Stomach (tissue), 9 donors: ENCODE data around the gene PGR. TPM values are rescaled to one million over a fixed set of nuclear protein-coding genes. Genes with fewer than 3 reads are reported as not detected.

ENCODE experiments used
- DNase-seq, 2 donors: peaks; one replicate each; pipeline versions ENCODE4 v3.0.0 to v3.0.0-alpha.2; 2013 to 2019
- H3K27ac ChIP-seq, 5 donors: fragments of 200-600 bp in 4 of 5; sonication (generic) in 4 of 5; one replicate each; pipeline ENCODE4 v1.5.1; 2013 to 2019; ENCODE audit warnings: mild to moderate bottlenecking in 1 of 5, moderate library complexity in 1 of 5
- H3K27me3 ChIP-seq, 3 donors: fragments of 200-600 bp; sonication (generic); one replicate each; pipeline ENCODE4 v1.5.1; 2017 to 2019; ENCODE audit warnings: mixed run types in 1 of 3
- H3K36me3 ChIP-seq, 4 donors: fragments of 200-600 bp; sonication (generic); 1 replicate in 3 of 4; 2 replicates in 1 of 4; pipeline ENCODE4 v1.5.1; 2016 to 2019
- H3K4me1 ChIP-seq, 4 donors: fragments of 200-600 bp; sonication (generic); one replicate each; pipeline ENCODE4 v1.5.1; 2016 to 2019
- H3K4me3 ChIP-seq, 4 donors: fragments of 200-600 bp; sonication (generic) in 3 of 4; one replicate each; pipeline ENCODE4 v1.5.1; 2016 to 2019; ENCODE audit warnings: mild to moderate bottlenecking in 1 of 4
- H3K9me3 ChIP-seq, 4 donors: fragments of 200-600 bp; sonication (generic); one replicate each; pipeline ENCODE4 v1.5.1; 2016 to 2019
- CTCF ChIP-seq, 7 experiments: fragments of 450-650 bp in 4 of 7; fragments of 200-600 bp in 3 of 7; sonication (generic) in 3 of 7; IDR thresholded peaks; one replicate each; pipeline ENCODE4 v1.5.1; 2016 to 2019; ENCODE audit warnings: antibody characterized with exemption in 7 of 7, control low read depth in 2 of 7, mild to moderate bottlenecking in 1 of 7
- EP300 ChIP-seq: sonication (generic); formaldehyde crosslinking; IDR thresholded peaks from one replicate; pipeline ENCODE4 v1.6.1; 2017; ENCODE audit warnings: antibody characterized with exemption
- POLR2A ChIP-seq, 4 donors: fragments of 450-650 bp; IDR thresholded peaks; one replicate each; pipeline ENCODE4 v1.6.1; 2016; ENCODE audit warnings: antibody characterized with exemption in 4 of 4, control low read depth in 2 of 4, mild to moderate bottlenecking in 1 of 4, moderate library complexity in 1 of 4
- POLR2AphosphoS5 ChIP-seq, 3 donors: sonication (generic); formaldehyde crosslinking; IDR thresholded peaks; one replicate each; pipeline ENCODE4 v1.6.1; 2016; ENCODE audit warnings: antibody characterized with exemption in 3 of 3
- WGBS, 5 donors: extraction: QIAGEN DNeasy Blood & Tissue Kit in 3 of 5; methylation state at CpG; one replicate each; pipeline versions ENCODE4 v1.1.5 to v1.1.7; 2013 to 2018; 5-methylcytosine and 5-hydroxymethylcytosine counted together
- intact Hi-C: fragments of 100-400 bp; cut with DNase I; formaldehyde crosslinking; loops from one replicate; pipeline ENCODE4 v1.15.1; 2023; ENCODE audit warnings: low total_unique reads
- polyA plus RNA-seq, 3 donors: library from polyadenylated mRNA; stranded (reverse); fragments of 200-250 nt; gene quantifications; one replicate each; pipeline ENCODE4 v1.2.3, GENCODE V29; 2013
- total RNA-seq, 5 donors: library from RNA; depleted of rRNA; stranded (reverse); fragments of >200 nt; gene quantifications; one replicate each; pipeline versions ENCODE4 v1.1.0 to v1.2.3, GENCODE V29; 2014 to 2016
- donor health status: healthy with polysubstance abuse.
- donor health status: Bipolar disorder and iron deficiency.
- donor health status: healthy.

PGR gene
- total and polyA plus RNA-seq, 8 donors: 0.03 to 8.2 (median 0.74) TPM

DNA sequence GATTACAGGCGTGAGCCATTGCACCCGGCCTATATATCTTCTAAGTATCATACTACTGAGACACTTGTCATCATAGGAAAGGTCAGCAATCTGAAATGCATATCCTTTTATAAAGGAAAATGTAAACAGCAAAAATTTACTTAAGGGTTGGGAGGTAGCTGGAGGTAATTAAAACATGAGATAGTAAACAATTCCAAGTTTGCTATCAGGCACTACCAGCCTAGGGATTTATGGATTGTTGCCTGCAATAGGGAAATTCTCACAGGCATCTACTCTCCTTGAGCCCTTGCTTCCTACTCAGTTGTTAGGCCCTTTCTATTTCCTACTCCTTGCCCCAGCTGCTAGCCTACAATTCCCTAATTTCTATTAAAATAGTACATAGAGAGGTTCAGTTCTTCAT, 16.1 kb downstream of the PGR start:
- Histone ChIP-seq H3K4me3 (no peak overlapping the region), H3K36me3 (no peaks in the 10 kb centered on the region), H3K9me3 (peaks cover 0 to 7% (median 0%) of the 10 kb centered on the region in 4 donors), H3K27me3 (no peaks in the 10 kb centered on the region), H3K4me1 (no peaks in the 10 kb centered on the region), H3K27ac (no peak overlapping the region)
- DNase-seq: no peak
- intact Hi-C loops: no loop called here
- TF ChIP-seq POLR2AphosphoS5 (IDR thresholded peaks at IDR 0.05) (no peak), EP300 (no peak), CTCF (IDR thresholded peaks at IDR 0.05) (no peak), POLR2A (IDR thresholded peaks at IDR 0.05) (no peak)
- WGBS, 5 donors: 79 to 94% (median 86%) methylated on average over 2 of the region's 2 CpGs

GRCh38 chr11:101104716-101105115, 24.9 kb downstream of the PGR start:
- intact Hi-C loops: no loop called here
- Histone ChIP-seq H3K27me3 (no peaks in the 10 kb centered on the region), H3K36me3 (no peaks in the 10 kb centered on the region), H3K4me1 (peaks cover 0 to 3% (median 0%) of the 10 kb centered on the region in 4 donors), H3K27ac (no peak overlapping the region), H3K9me3 (peaks cover 0 to 6% (median 2%) of the 10 kb centered on the region in 4 donors), H3K4me3 (no peak overlapping the region)
- TF ChIP-seq POLR2A (IDR thresholded peaks at IDR 0.05): no peak
- no peak for TF ChIP-seq EP300
- no peak for TF ChIP-seq CTCF (IDR thresholded peaks at IDR 0.05)
- TF ChIP-seq POLR2AphosphoS5 (IDR thresholded peaks at IDR 0.05): no peak
- no peak for DNase-seq

DNA sequence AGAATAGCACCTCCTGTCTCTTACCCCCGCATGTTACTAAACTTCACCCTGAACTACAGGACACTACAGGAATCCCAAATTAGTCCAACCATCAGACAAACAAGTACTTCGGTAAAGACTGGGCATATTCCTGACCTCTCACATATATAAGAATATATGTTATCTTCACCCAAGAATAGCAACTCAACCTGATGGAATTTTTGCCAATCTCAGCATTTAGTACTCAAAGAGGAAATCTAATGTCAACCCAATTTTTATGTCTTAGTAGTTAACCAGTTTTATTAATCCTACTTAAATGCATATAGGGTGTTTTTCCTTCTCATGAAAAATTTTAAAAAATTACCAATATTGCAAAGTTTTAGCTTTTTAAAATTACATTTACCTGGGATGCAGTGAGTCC, 26.2 kb downstream of the PGR start:
- intact Hi-C loops: no loop called here
- Histone ChIP-seq H3K27me3 (no peaks in the 10 kb centered on the region), H3K36me3 (no peaks in the 10 kb centered on the region), H3K4me3 (no peak overlapping the region), H3K4me1 (peaks cover 0 to 3% (median 0%) of the 10 kb centered on the region in 4 donors), H3K27ac (no peak overlapping the region), H3K9me3 (peaks cover 0 to 6% (median 0%) of the 10 kb centered on the region in 4 donors)
- TF ChIP-seq CTCF (IDR thresholded peaks at IDR 0.05): no peak
- TF ChIP-seq POLR2A (IDR thresholded peaks at IDR 0.05): no peak
- no peak for TF ChIP-seq EP300
- TF ChIP-seq POLR2AphosphoS5 (IDR thresholded peaks at IDR 0.05): no peak
- no peak for DNase-seq
- WGBS, 5 donors: 84 to 91% (median 88%) methylated on average over 2 of the region's 2 CpGs

GRCh38 chr11:101100601-101101000, 29.0 kb downstream of the PGR start:
- no peaks in the 10 kb centered on the region for H3K36me3 ChIP-seq
- H3K27ac ChIP-seq: no peak overlapping the region
- no peak overlapping the region for H3K4me3 ChIP-seq
- DNase-seq: no peak
- TF ChIP-seq CTCF (IDR thresholded peaks at IDR 0.05) (no peak), POLR2A (IDR thresholded peaks at IDR 0.05) (no peak), EP300 (no peak), POLR2AphosphoS5 (IDR thresholded peaks at IDR 0.05) (no peak)
- H3K4me1 ChIP-seq: peaks cover 0 to 3% (median 0%) of the 10 kb centered on the region in 4 donors
- H3K9me3 ChIP-seq: peaks cover 0 to under 1% (median 0%) of the 10 kb centered on the region in 4 donors
- intact Hi-C loops: no loop called here
- no peaks in the 10 kb centered on the region for H3K27me3 ChIP-seq
